Measurements from ENCODE around the gene PTPN23.

DNA sequence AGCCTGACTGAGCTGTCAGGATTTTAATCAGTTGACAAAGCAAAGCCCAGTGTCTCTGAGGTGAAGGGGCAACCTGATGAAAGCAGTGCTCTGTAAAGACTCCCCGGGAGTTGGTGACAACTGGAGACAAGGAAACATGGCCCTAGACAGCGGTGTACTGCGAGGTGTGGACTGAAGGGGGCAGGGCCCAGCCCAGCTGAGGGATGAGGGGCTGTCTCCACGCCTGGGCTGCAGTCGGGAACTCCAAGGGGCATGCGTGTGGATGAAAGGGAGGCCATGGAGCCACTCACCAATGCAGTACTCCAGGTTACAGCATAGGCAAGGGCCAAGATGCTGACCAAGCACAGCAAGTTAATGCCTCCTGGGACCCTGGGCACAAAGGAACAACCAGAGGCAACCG is 49.8 kb downstream of the PTPN23 start:
- TF ChIP-seq, protein P1, sequence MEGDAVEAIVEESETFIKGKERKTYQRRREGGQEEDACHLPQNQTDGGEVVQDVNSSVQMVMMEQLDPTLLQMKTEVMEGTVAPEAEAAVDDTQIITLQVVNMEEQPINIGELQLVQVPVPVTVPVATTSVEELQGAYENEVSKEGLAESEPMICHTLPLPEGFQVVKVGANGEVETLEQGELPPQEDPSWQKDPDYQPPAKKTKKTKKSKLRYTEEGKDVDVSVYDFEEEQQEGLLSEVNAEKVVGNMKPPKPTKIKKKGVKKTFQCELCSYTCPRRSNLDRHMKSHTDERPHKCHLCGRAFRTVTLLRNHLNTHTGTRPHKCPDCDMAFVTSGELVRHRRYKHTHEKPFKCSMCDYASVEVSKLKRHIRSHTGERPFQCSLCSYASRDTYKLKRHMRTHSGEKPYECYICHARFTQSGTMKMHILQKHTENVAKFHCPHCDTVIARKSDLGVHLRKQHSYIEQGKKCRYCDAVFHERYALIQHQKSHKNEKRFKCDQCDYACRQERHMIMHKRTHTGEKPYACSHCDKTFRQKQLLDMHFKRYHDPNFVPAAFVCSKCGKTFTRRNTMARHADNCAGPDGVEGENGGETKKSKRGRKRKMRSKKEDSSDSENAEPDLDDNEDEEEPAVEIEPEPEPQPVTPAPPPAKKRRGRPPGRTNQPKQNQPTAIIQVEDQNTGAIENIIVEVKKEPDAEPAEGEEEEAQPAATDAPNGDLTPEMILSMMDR (IDR thresholded peaks at IDR 0.05; ENCODE audit: insufficient read depth, low read length, poor library complexity, severe bottlenecking): no peak
- TF ChIP-seq EZH2phosphoT487 (conservative IDR thresholded peaks at IDR 0.05; ENCODE audit: low read length): no peak
